HG03064 (cell line): Measurements from ENCODE around the gene ELL.

Experiments used
- ATAC-seq: cut with Tn5 transposase; IDR thresholded peaks from one replicate; pipeline ENCODE4 v1.9.1; 2021; ENCODE audit warnings: low read depth; ENCODE audit not compliant: unreplicated experiment

ELL gene

GRCh38 chr19:18474366-18474887 lies 47.4 kb downstream of the ELL start:
- ATAC-seq: no peak

- ATAC-seq: no peak
Measured at GRCh38 chr19:18473706-18474087, 48.2 kb downstream of the ELL start.

GRCh38 chr19:18473003-18473705 lies 48.7 kb downstream of the ELL start:
- no peak for ATAC-seq

GRCh38 chr19:18470787-18471186 lies 51.1 kb downstream of the ELL start:
- no peak for ATAC-seq

- ATAC-seq: no peak
Measured at GRCh38 chr19:18469069-18469846, 52.6 kb downstream of the ELL start.

- no peak for ATAC-seq
Measured at GRCh38 chr19:18468517-18468916, 53.4 kb downstream of the ELL start.

- ATAC-seq: no peak
Measured at GRCh38 chr19:18467978-18468377, 53.9 kb downstream of the ELL start.

- ATAC-seq: no peak
Measured at GRCh38 chr19:18466354-18466753, 55.5 kb downstream of the ELL start.

- ATAC-seq: no peak
Measured at GRCh38 chr19:18465964-18466339, 55.9 kb downstream of the ELL start.

- ATAC-seq: no peak
Measured at GRCh38 chr19:18465214-18465963, 56.5 kb downstream of the ELL start.

- ATAC-seq: no peak
Measured at GRCh38 chr19:18464646-18465045, 57.2 kb downstream of the ELL start.

GRCh38 chr19:18461471-18461870 lies 60.4 kb downstream of the ELL start:
- no peak for ATAC-seq

- no peak for ATAC-seq
Measured at GRCh38 chr19:18460900-18461299, 61.0 kb downstream of the ELL start.

GRCh38 chr19:18457483-18458331 lies 64.2 kb downstream of the ELL start:
- no peak for ATAC-seq

- no peak for ATAC-seq
Measured at GRCh38 chr19:18456974-18457373, 64.9 kb downstream of the ELL start.

- ATAC-seq: no peak
Measured at GRCh38 chr19:18456279-18456678, 65.6 kb downstream of the ELL start.

- no peak for ATAC-seq
Measured at GRCh38 chr19:18453269-18454024, 68.4 kb downstream of the ELL start.

GRCh38 chr19:18452386-18452785 lies 69.5 kb downstream of the ELL start:
- ATAC-seq: no peak

- ATAC-seq: no peak
Measured at GRCh38 chr19:18450931-18451836, 70.7 kb downstream of the ELL start.
